HCT116 (cell line): Measurements from ENCODE around the gene FGD4. TPM values are rescaled to one million over a fixed set of nuclear protein-coding genes. Genes with fewer than 3 reads are reported as not detected.

ENCODE experiments used
- ATAC-seq: fragments of 200-7000 bp; cut with Tn5 transposase; 2 replicates; pipeline ENCODE4 v1.9.1; 2020; ENCODE audit warnings: mild to moderate bottlenecking, moderate library complexity
- BruUV-seq: library from RNA; stranded (reverse); fragments of 400-500 nt; replicated peaks from 2 replicates; lab custom pipeline; 2021; lab: Mats Ljungman, UMichigan
- CTCF ChIA-PET: fragments of 300-600 bp; sonication (Branson Sonifier 250); formaldehyde crosslinking; loops from one replicate; lab custom pipeline; 2021; ENCODE audit warnings: antibody characterized with exemption; lab: Charles Lee
- POLR2A ChIA-PET: fragments of 300-600, 350-600 bp; sonication (Branson Sonifier 250); formaldehyde crosslinking; loops from one replicate; lab custom pipeline; 2021; ENCODE audit warnings: antibody characterized with exemption; lab: Charles Lee
- RAD21 ChIA-PET, 2 experiments: fragments of 300-600 bp; sonication (Branson Sonifier 250); formaldehyde crosslinking; loops; one replicate each; lab custom pipeline; 2023; ENCODE audit warnings: low total read pairs in 2 of 2; ENCODE audit not compliant: uncharacterized antibody in 2 of 2, unreplicated experiment in 2 of 2, low non-redundant PET in 1 of 2; lab: Charles Lee
- DNase-seq: peaks from one replicate; pipeline ENCODE4 v3.0.0-alpha.2; 2010; ENCODE audit warnings: low read depth, low spot score
- H2AFZ ChIP-seq: fragments of 200-600 bp; shearing (Covaris generic), sonication (generic); 2 replicates; pipeline ENCODE4 v1.6.1; 2017; ENCODE audit warnings: low read depth, mixed run types, mixed read lengths, antibody characterized with exemption, low read length; ENCODE audit not compliant: poor library complexity, severe bottlenecking
- H3K27ac ChIP-seq: 2 replicates; pipeline ENCODE4 v1.5.1; 2012; ENCODE audit warnings: low read depth, low read length
- H3K27me3 ChIP-seq: fragments of 200-600 bp; sonication (generic); 2 replicates; pipeline ENCODE4 v1.6.1; 2016; ENCODE audit warnings: mixed run types, low read length, mixed read lengths; ENCODE audit not compliant: insufficient read depth
- H3K36me3 ChIP-seq, 2 experiments: fragments of 200-500 bp in 1 of 2; fragments of 200-600 bp in 1 of 2; sonication (Bioruptor generic) in 1 of 2; sonication (generic) in 1 of 2; 2 replicates each; pipeline versions ENCODE4 v1.5.1 to v1.6.1; 2014 to 2016; ENCODE audit warnings: low read length in 2 of 2, inconsistent platforms in 1 of 2, mixed read lengths in 1 of 2, mixed run types in 1 of 2; ENCODE audit not compliant: insufficient read depth in 2 of 2, control insufficient read depth in 1 of 2
- H3K4me1 ChIP-seq, 2 experiments: fragments of 200-600 bp in 1 of 2; sonication (generic) in 1 of 2; 2 replicates each; pipeline versions ENCODE4 v1.5.1 to v1.6.1; 2012 to 2017; ENCODE audit warnings: low read length in 2 of 2, inconsistent platforms in 1 of 2, mild to moderate bottlenecking in 1 of 2, mixed read lengths in 1 of 2, mixed run types in 1 of 2, moderate library complexity in 1 of 2; ENCODE audit not compliant: insufficient read depth in 2 of 2, control insufficient read depth in 1 of 2
- H3K4me2 ChIP-seq: fragments of 200-600 bp; sonication (generic); 2 replicates; pipeline ENCODE4 v1.6.1; 2017; ENCODE audit warnings: mixed run types, low read length, mixed read lengths
- H3K4me3 ChIP-seq, 2 experiments: fragments of 200-600 bp in 1 of 2; sonication (generic) in 1 of 2; replicated peaks in 1 of 2; 2 replicates each; pipeline ENCODE4 v1.5.1; 2011 to 2016; ENCODE audit warnings: low read length in 2 of 2, control low read depth in 1 of 2, low read depth in 1 of 2, mild to moderate bottlenecking in 1 of 2, mixed read lengths in 1 of 2, mixed run types in 1 of 2
- H3K79me2 ChIP-seq: fragments of 200-600 bp; sonication (generic); 2 replicates; pipeline ENCODE4 v1.6.1; 2017; ENCODE audit warnings: mild to moderate bottlenecking, mixed run types, low read length, moderate library complexity, mixed read lengths; ENCODE audit not compliant: insufficient read depth
- H3K9ac ChIP-seq: fragments of 200-600 bp; sonication (generic); 2 replicates; pipeline ENCODE4 v1.6.1; 2016; ENCODE audit warnings: low read length, mixed read lengths
- H3K9me2 ChIP-seq: fragments of 200-600 bp; sonication (generic), shearing (Covaris generic); 2 replicates; pipeline ENCODE4 v1.6.1; 2017; ENCODE audit warnings: mixed run types, mild to moderate bottlenecking, moderate library complexity; ENCODE audit not compliant: insufficient read depth
- H3K9me3 ChIP-seq, 2 experiments: fragments of 200-500 bp in 1 of 2; fragments of 200-600 bp in 1 of 2; sonication (Bioruptor generic) in 1 of 2; sonication (generic) in 1 of 2; 2 replicates each; pipeline ENCODE4 v1.6.1; 2014 to 2017; ENCODE audit warnings: low read length in 2 of 2, mixed read lengths in 2 of 2, inconsistent platforms in 1 of 2, low read depth in 1 of 2, mild to moderate bottlenecking in 1 of 2, mixed run types in 1 of 2, moderate library complexity in 1 of 2; ENCODE audit not compliant: control insufficient read depth in 1 of 2, insufficient read depth in 1 of 2
- H4K20me1 ChIP-seq: fragments of 200-600 bp; sonication (generic), shearing (Covaris generic); 2 replicates; pipeline ENCODE4 v1.6.1; 2017; ENCODE audit warnings: mixed run types, mild to moderate bottlenecking, moderate library complexity; ENCODE audit not compliant: insufficient read depth
- ATF3 ChIP-seq: IDR thresholded peaks from 2 replicates; pipeline ENCODE4 v1.6.1; 2012
- CBX3 ChIP-seq: IDR thresholded peaks from 2 replicates; pipeline ENCODE4 v1.6.1; 2012; ENCODE audit warnings: low read depth
- EGR1 ChIP-seq: IDR thresholded peaks from 2 replicates; pipeline ENCODE4 v1.6.1; 2012; ENCODE audit warnings: low read depth
- EZH2 ChIP-seq: fragments of 200-600 bp; sonication (generic); IDR thresholded peaks from 2 replicates; pipeline ENCODE4 v1.6.1; 2017; ENCODE audit warnings: antibody characterized with exemption, mixed run types
- FOSL1 ChIP-seq: IDR thresholded peaks from 2 replicates; pipeline ENCODE4 v1.6.1; 2012; ENCODE audit warnings: low read depth
- POLR2A ChIP-seq: IDR thresholded peaks from 2 replicates; pipeline ENCODE4 v1.7.0; 2011; ENCODE audit warnings: borderline replicate concordance; ENCODE audit not compliant: insufficient read depth, insufficient read length; ENCODE audit errors: extremely low read depth
- RAD21 ChIP-seq: IDR thresholded peaks from 2 replicates; pipeline ENCODE4 v1.6.1; 2012; ENCODE audit warnings: low read depth, mild to moderate bottlenecking
- SIN3A ChIP-seq: IDR thresholded peaks from 2 replicates; pipeline ENCODE4 v1.6.1; 2012; ENCODE audit warnings: low read depth
- SP1 ChIP-seq: IDR thresholded peaks from 2 replicates; pipeline ENCODE4 v1.6.1; 2012; ENCODE audit warnings: low read depth
- SRF ChIP-seq: IDR thresholded peaks from 2 replicates; pipeline ENCODE4 v1.6.1; 2012; ENCODE audit warnings: low read depth
- TCF7L2 ChIP-seq: IDR thresholded peaks from 2 replicates; pipeline ENCODE4 v1.7.0; 2011; ENCODE audit warnings: borderline replicate concordance, inconsistent platforms; ENCODE audit not compliant: insufficient read depth, insufficient read length; ENCODE audit errors: extremely low read depth
- YY1 ChIP-seq: IDR thresholded peaks from 2 replicates; pipeline ENCODE4 v1.6.1; 2011; ENCODE audit warnings: low read length, low read depth, moderate library complexity, mild to moderate bottlenecking; ENCODE audit not compliant: insufficient replicate concordance; ENCODE audit errors: extremely low read depth
- ZFX ChIP-seq: fragments of 450-650 bp; IDR thresholded peaks from 2 replicates; pipeline ENCODE4 v1.6.1; 2017
- ZNF274 ChIP-seq: fragments of 200-500 bp; sonication (Bioruptor generic); IDR thresholded peaks from 2 replicates; pipeline ENCODE4 v1.6.1; 2014; ENCODE audit warnings: mild to moderate bottlenecking, low read depth, low read length, inconsistent platforms
- intact Hi-C: fragments of 100-400 bp; cut with micrococcal nuclease; formaldehyde crosslinking; loops from 2 replicates; pipeline ENCODE4 v1.10.0; 2022
- total RNA-seq: library from RNA; stranded (reverse); gene quantifications from one replicate; pipeline ENCODE4 v1.2.1, GENCODE V29; 2021; ENCODE audit not compliant: unreplicated experiment
- TF ChIP-seq, protein P1 (sequence below): IDR thresholded peaks from 2 replicates; pipeline ENCODE4 v1.6.1; 2011; ENCODE audit warnings: mild to moderate bottlenecking, low read length, moderate library complexity; ENCODE audit not compliant: insufficient replicate concordance; ENCODE audit errors: extremely low read depth

FGD4 gene
- total RNA-seq, 1 experiment from 2014 or later: 7.7 TPM

DNA sequence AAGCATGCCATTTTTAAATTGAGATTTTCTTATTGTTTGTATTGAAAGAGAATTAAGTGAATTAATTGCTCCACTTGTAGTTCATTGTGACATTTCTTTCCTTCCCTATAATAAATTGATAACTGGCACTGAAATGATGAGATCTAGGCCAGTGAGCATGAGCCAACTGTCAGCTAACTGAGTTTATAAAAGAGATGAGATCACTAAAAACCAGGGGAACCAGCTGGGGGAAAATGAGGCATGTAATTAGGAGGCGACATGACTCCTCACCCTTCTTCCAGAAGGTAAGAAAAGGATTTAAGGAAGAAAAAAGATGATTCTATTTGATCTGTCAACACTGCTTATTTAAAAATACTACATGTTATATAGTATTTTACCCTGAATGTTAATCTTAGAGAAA, 175.2 kb downstream of the FGD4 start:
- CTCF ChIA-PET: interaction anchor here (0.6 kb wide), 1 partner anchor 969 kb away, joined by 3 read pairs; no protein-coding TSS in a partner anchor
- 0 out of 2 replicates have a peak, but pooled peaks cover 2% of the 10 kb centered on the region for H3K9me2 ChIP-seq
- no peaks in the 10 kb centered on the region for H3K27me3 ChIP-seq
- no peak overlapping the region for H3K27ac ChIP-seq
- H3K9ac ChIP-seq: no peak overlapping the region
- H4K20me1 ChIP-seq: no peaks in the 10 kb centered on the region
- H3K36me3 ChIP-seq: no peaks in the 10 kb centered on the region
- POLR2A ChIA-PET: no interaction called here
- no peak for DNase-seq
- TF ChIP-seq YY1: no peak
- TF ChIP-seq EZH2: no peak
- no peak for TF ChIP-seq ZNF274
- TF ChIP-seq FOSL1: no peak
- no peak for TF ChIP-seq ATF3
- no peak for TF ChIP-seq EGR1
- no peak for TF ChIP-seq POLR2A
- TF ChIP-seq TCF7L2: no peak
- TF ChIP-seq ZFX: no peak
- TF ChIP-seq, protein P1, sequence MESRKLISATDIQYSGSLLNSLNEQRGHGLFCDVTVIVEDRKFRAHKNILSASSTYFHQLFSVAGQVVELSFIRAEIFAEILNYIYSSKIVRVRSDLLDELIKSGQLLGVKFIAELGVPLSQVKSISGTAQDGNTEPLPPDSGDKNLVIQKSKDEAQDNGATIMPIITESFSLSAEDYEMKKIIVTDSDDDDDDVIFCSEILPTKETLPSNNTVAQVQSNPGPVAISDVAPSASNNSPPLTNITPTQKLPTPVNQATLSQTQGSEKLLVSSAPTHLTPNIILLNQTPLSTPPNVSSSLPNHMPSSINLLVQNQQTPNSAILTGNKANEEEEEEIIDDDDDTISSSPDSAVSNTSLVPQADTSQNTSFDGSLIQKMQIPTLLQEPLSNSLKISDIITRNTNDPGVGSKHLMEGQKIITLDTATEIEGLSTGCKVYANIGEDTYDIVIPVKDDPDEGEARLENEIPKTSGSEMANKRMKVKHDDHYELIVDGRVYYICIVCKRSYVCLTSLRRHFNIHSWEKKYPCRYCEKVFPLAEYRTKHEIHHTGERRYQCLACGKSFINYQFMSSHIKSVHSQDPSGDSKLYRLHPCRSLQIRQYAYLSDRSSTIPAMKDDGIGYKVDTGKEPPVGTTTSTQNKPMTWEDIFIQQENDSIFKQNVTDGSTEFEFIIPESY: no peak
- no peak for TF ChIP-seq SIN3A
- no peak for TF ChIP-seq SP1
- TF ChIP-seq RAD21: no peak
- no peak for TF ChIP-seq CBX3
- TF ChIP-seq SRF: no peak
- no peaks in the 10 kb centered on the region for H3K79me2 ChIP-seq
- RAD21 ChIA-PET: no interaction called here
- no peaks in the 10 kb centered on the region for H3K4me1 ChIP-seq
- no peak overlapping the region for H3K4me3 ChIP-seq
- no peaks in the 10 kb centered on the region for H3K9me3 ChIP-seq
- no TSS peak for BruUV-seq
- no peak overlapping the region for H3K4me2 ChIP-seq
- H2AFZ ChIP-seq: no peak overlapping the region
- intact Hi-C loops: no loop called here
- no peak for ATAC-seq
